Stomach (tissue), 9 donors: ENCODE data around the gene TFF1. TPM values are rescaled to one million over a fixed set of nuclear protein-coding genes. Genes with fewer than 3 reads are reported as not detected.
A peak's percentile ranks its signal among the peaks of the same experiment; 100 is the strongest.

ENCODE experiments used
- DNase-seq, 2 donors: peaks; one replicate each; pipeline versions ENCODE4 v3.0.0 to v3.0.0-alpha.2; 2013 to 2019
- H3K27ac ChIP-seq, 5 donors: fragments of 200-600 bp in 4 of 5; sonication (generic) in 4 of 5; one replicate each; pipeline ENCODE4 v1.5.1; 2013 to 2019; ENCODE audit warnings: mild to moderate bottlenecking in 1 of 5, moderate library complexity in 1 of 5
- H3K27me3 ChIP-seq, 3 donors: fragments of 200-600 bp; sonication (generic); one replicate each; pipeline ENCODE4 v1.5.1; 2017 to 2019; ENCODE audit warnings: mixed run types in 1 of 3
- H3K36me3 ChIP-seq, 4 donors: fragments of 200-600 bp; sonication (generic); 1 replicate in 3 of 4; 2 replicates in 1 of 4; pipeline ENCODE4 v1.5.1; 2016 to 2019
- H3K4me1 ChIP-seq, 4 donors: fragments of 200-600 bp; sonication (generic); one replicate each; pipeline ENCODE4 v1.5.1; 2016 to 2019
- H3K4me3 ChIP-seq, 4 donors: fragments of 200-600 bp; sonication (generic) in 3 of 4; one replicate each; pipeline ENCODE4 v1.5.1; 2016 to 2019; ENCODE audit warnings: mild to moderate bottlenecking in 1 of 4
- H3K9me3 ChIP-seq, 4 donors: fragments of 200-600 bp; sonication (generic); one replicate each; pipeline ENCODE4 v1.5.1; 2016 to 2019
- EP300 ChIP-seq: sonication (generic); formaldehyde crosslinking; IDR thresholded peaks from one replicate; pipeline ENCODE4 v1.6.1; 2017; ENCODE audit warnings: antibody characterized with exemption
- POLR2A ChIP-seq, 4 donors: fragments of 450-650 bp; IDR thresholded peaks; one replicate each; pipeline ENCODE4 v1.6.1; 2016; ENCODE audit warnings: antibody characterized with exemption in 4 of 4, control low read depth in 2 of 4, mild to moderate bottlenecking in 1 of 4, moderate library complexity in 1 of 4
- POLR2AphosphoS5 ChIP-seq, 3 donors: sonication (generic); formaldehyde crosslinking; IDR thresholded peaks; one replicate each; pipeline ENCODE4 v1.6.1; 2016; ENCODE audit warnings: antibody characterized with exemption in 3 of 3
- WGBS, 5 donors: extraction: QIAGEN DNeasy Blood & Tissue Kit in 3 of 5; methylation state at CpG; one replicate each; pipeline versions ENCODE4 v1.1.5 to v1.1.7; 2013 to 2018; 5-methylcytosine and 5-hydroxymethylcytosine counted together
- intact Hi-C: fragments of 100-400 bp; cut with DNase I; formaldehyde crosslinking; loops from one replicate; pipeline ENCODE4 v1.15.1; 2023; ENCODE audit warnings: low total_unique reads
- polyA plus RNA-seq, 3 donors: library from polyadenylated mRNA; stranded (reverse); fragments of 200-250 nt; gene quantifications; one replicate each; pipeline ENCODE4 v1.2.3, GENCODE V29; 2013
- total RNA-seq, 5 donors: library from RNA; depleted of rRNA; stranded (reverse); fragments of >200 nt; gene quantifications; one replicate each; pipeline versions ENCODE4 v1.1.0 to v1.2.3, GENCODE V29; 2014 to 2016
- TF ChIP-seq, protein P1 (sequence below), 7 experiments: fragments of 450-650 bp in 4 of 7; fragments of 200-600 bp in 3 of 7; sonication (generic) in 3 of 7; IDR thresholded peaks; one replicate each; pipeline ENCODE4 v1.5.1; 2016 to 2019; ENCODE audit warnings: antibody characterized with exemption in 7 of 7, control low read depth in 2 of 7, mild to moderate bottlenecking in 1 of 7
- donor health status: healthy with polysubstance abuse.
- donor health status: Bipolar disorder and iron deficiency.
- donor health status: healthy.

Gene TFF1
- total and polyA plus RNA-seq, 8 donors, result 62.4 to 10,944 (median 721) TPM; not detected in 1

DNA sequence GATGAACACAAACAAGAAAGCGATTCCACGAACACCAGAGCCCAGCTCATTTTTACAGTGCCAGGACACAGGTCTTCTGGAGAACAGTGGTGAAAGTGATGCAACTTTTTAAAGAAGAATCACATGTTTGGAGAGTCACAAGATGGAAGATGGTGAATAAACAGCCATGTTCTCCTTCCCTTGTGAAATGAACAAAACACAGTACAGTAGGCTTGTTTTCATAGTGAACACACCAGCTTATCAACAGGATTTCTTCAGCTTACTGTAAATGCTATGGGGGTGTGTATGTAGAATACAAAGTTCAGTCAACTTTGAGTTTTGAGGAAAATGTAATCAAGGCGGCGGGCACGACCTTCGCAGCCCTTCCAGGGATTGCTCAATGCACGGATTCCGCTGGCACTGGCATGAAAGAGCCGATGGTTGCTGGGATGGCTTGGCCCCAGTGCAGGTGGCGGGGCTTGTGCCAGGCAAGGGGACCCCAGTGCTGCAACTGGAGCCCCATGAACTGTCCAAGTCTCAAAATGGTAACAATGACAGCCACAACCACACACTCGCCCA lies 19.8 kb upstream of the TFF1 start:
- WGBS, 5 donors, result 49 to 72% (median 63%) methylated on average over 11 of the region's 11 CpGs
- Histone ChIP-seq H3K36me3 (no peaks in the 10 kb centered on the region), H3K27ac (peak overlapping the region in 4 of 5 donors; percentile 13 to 90 (median 56)), H3K9me3 (peaks cover 0 to 12% (median 4%) of the 10 kb centered on the region in 4 donors), H3K4me3 (no peak overlapping the region), H3K27me3 (peaks cover 0 to 21% (median 0%) of the 10 kb centered on the region in 3 donors), H3K4me1 (peaks cover 10 to 44% (median 19%) of the 10 kb centered on the region in 4 donors)
- intact Hi-C loops, result no loop called here
- peak in 2 of 3 donors; percentile 28 to 64 for TF ChIP-seq POLR2AphosphoS5 (IDR thresholded peaks at IDR 0.05)
- TF ChIP-seq, protein P1, sequence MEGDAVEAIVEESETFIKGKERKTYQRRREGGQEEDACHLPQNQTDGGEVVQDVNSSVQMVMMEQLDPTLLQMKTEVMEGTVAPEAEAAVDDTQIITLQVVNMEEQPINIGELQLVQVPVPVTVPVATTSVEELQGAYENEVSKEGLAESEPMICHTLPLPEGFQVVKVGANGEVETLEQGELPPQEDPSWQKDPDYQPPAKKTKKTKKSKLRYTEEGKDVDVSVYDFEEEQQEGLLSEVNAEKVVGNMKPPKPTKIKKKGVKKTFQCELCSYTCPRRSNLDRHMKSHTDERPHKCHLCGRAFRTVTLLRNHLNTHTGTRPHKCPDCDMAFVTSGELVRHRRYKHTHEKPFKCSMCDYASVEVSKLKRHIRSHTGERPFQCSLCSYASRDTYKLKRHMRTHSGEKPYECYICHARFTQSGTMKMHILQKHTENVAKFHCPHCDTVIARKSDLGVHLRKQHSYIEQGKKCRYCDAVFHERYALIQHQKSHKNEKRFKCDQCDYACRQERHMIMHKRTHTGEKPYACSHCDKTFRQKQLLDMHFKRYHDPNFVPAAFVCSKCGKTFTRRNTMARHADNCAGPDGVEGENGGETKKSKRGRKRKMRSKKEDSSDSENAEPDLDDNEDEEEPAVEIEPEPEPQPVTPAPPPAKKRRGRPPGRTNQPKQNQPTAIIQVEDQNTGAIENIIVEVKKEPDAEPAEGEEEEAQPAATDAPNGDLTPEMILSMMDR (IDR thresholded peaks at IDR 0.05), result no peak
- DNase-seq, result peak; percentile 65 to 77

DNA sequence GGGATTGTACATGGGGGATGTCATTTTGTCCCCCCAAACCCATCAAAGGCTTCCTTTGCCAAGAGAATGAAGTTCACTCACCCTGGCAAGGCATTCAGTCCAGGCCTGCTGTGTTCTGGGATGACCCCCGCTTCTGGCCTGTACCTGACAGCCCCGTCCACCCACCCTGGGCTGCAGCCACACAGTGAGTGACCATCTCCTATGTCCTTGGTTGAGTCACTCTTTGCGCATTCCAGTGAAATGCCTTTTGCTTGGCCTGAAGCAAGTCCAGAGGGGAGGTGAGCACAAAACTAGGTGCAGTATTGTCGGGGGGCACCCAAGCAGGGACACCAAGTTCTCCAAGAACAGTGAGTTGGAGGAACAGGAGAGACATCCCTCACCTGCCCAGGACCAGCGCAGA lies 19.3 kb upstream of the TFF1 start:
- peaks cover 0 to 21% (median 0%) of the 10 kb centered on the region in 3 donors for H3K27me3 ChIP-seq
- no peak for DNase-seq
- peaks cover 0 to 12% (median 5%) of the 10 kb centered on the region in 4 donors for H3K9me3 ChIP-seq
- no peak overlapping the region for H3K4me3 ChIP-seq
- no peak for TF ChIP-seq POLR2AphosphoS5 (IDR thresholded peaks at IDR 0.05)
- no peak for TF ChIP-seq POLR2A (IDR thresholded peaks at IDR 0.05)
- TF ChIP-seq EP300, result no peak
- TF ChIP-seq, protein P1 (IDR thresholded peaks at IDR 0.05), result no peak
- peak overlapping the region in 4 of 5 donors; percentile 13 to 90 (median 56) for H3K27ac ChIP-seq
- 89 to 97% (median 96%) methylated on average over 5 of the region's 5 CpGs for WGBS, 5 donors
- H3K36me3 ChIP-seq, result no peaks in the 10 kb centered on the region
- peaks cover 10 to 44% (median 19%) of the 10 kb centered on the region in 4 donors for H3K4me1 ChIP-seq
- intact Hi-C loops, result no loop called here

DNA sequence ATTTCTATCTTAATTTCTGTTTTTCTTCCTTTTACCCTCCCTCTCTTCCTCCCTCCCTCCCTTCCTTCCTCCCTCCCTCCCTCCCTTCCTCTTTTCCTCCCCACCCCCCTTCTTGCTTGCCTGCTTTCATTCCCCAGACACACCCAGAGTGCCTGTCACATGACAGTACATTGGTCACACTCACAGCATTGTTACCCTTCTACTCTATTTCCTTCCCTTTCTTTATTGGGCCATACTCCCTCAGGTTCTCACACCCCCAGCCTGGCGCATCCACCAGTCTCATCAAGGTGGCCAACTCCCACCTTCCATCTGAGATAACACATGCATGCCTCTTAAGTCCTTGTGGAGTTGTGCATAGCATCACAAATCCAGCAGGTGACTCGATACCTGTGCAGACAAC lies 18.7 kb upstream of the TFF1 start:
- H3K27ac ChIP-seq, result peak overlapping the region in 3 of 5 donors; percentile 32 to 90 (median 68)
- H3K36me3 ChIP-seq, result no peaks in the 10 kb centered on the region
- DNase-seq, result peak in 1 of 2 donors; percentile 71
- H3K4me3 ChIP-seq, result no peak overlapping the region
- peaks cover 0 to 21% (median 0%) of the 10 kb centered on the region in 3 donors for H3K27me3 ChIP-seq
- H3K9me3 ChIP-seq, result peaks cover 0 to 12% (median 5%) of the 10 kb centered on the region in 4 donors
- peaks cover 9 to 41% (median 19%) of the 10 kb centered on the region in 4 donors for H3K4me1 ChIP-seq
- intact Hi-C loops, result no loop called here
- no peak for TF ChIP-seq POLR2A (IDR thresholded peaks at IDR 0.05)
- TF ChIP-seq, protein P1 (IDR thresholded peaks at IDR 0.05), result no peak
- no peak for TF ChIP-seq POLR2AphosphoS5 (IDR thresholded peaks at IDR 0.05)
- no peak for TF ChIP-seq EP300
- 73 to 96% (median 88%) methylated on average over 2 of the region's 2 CpGs for WGBS, 5 donors

DNA sequence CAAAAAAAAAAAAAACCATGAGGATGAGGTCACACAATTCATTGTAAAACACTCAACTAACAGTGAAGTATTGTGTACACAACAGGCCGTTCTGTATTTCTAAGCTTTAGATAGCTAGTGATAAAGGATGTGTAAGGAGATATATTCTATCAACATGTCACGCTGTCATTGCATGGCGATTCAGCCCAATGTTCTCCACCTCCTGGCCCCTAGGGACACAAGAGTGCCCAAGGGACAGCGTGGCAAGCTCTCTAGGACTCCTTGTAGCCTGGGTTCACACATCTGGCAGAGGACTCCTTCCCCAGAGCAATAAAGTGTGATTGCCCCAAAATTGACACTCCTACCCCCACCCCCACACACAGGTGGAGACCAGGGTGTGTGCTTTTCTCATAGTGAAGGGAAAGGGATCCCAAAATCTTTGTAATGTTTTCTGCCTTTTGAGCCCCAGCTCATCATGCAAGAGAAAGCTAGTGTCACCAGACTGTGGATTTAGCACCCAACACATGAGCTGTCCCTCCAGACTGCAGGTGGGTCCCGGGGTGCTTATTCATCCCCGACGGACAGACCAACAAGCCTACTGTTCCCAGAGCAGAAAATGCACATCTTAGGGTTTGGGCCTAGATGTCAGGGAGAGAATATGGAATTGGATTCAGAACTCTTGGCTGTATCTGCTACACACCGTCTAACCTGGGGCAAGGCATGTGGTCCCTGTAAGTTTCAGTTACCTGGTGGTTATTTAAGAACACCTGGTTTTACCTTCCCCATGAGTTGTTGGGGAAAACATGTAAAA lies 18.0 kb upstream of the TFF1 start:
- no peak for TF ChIP-seq POLR2A (IDR thresholded peaks at IDR 0.05)
- no peak for TF ChIP-seq POLR2AphosphoS5 (IDR thresholded peaks at IDR 0.05)
- TF ChIP-seq, protein P1 (IDR thresholded peaks at IDR 0.05), result no peak
- no peak for TF ChIP-seq EP300
- H3K36me3 ChIP-seq, result no peaks in the 10 kb centered on the region
- peak overlapping the region in 2 of 5 donors; percentile 68 to 90 for H3K27ac ChIP-seq
- intact Hi-C loops, result no loop called here
- H3K4me3 ChIP-seq, result no peak overlapping the region
- H3K27me3 ChIP-seq, result peaks cover 0 to 19% (median 0%) of the 10 kb centered on the region in 3 donors
- WGBS, 5 donors, result 64 to 72% (median 67%) methylated on average over 8 of the region's 8 CpGs
- H3K9me3 ChIP-seq, result peaks cover 0 to 12% (median 5%) of the 10 kb centered on the region in 4 donors
- peaks cover 4 to 38% (median 15%) of the 10 kb centered on the region in 4 donors for H3K4me1 ChIP-seq
- no peak for DNase-seq
